PC-9 (cell line): Measurements from ENCODE around the gene SOCS7. TPM values are rescaled to one million over a fixed set of nuclear protein-coding genes. Genes with fewer than 3 reads are reported as not detected.

ENCODE experiments used
- BruUV-seq: library from RNA; stranded (reverse); fragments of 400-500 nt; replicated peaks from 2 replicates; lab custom pipeline; 2021; lab: Mats Ljungman, UMichigan
- CTCF ChIA-PET: fragments of 300-600 bp; sonication (Branson Sonifier 250); formaldehyde crosslinking; loops from one replicate; lab custom pipeline; 2022; ENCODE audit warnings: antibody characterized with exemption; lab: Charles Lee
- POLR2A ChIA-PET: fragments of 300-600 bp; sonication (Branson Sonifier 250); formaldehyde crosslinking; loops from one replicate; lab custom pipeline; 2022; ENCODE audit warnings: antibody characterized with exemption; ENCODE audit not compliant: unreplicated experiment; lab: Charles Lee
- DNase-seq, 2 experiments: peaks; one replicate each; pipeline versions ENCODE4 v3.0.0 to v3.0.0-alpha.2; 2015 to 2022; ENCODE audit warnings: mixed read lengths in 1 of 2
- H2AFZ ChIP-seq: fragments of 200-600 bp; sonication (generic); 2 replicates; pipeline ENCODE4 v1.8.1; 2017; ENCODE audit warnings: antibody characterized with exemption
- H3F3A ChIP-seq: fragments of 200-600 bp; sonication (generic); 2 replicates; pipeline ENCODE4 v1.8.1; 2017; ENCODE audit warnings: antibody characterized with exemption, mild to moderate bottlenecking, low read depth; ENCODE audit not compliant: insufficient read depth
- H3K27ac ChIP-seq: fragments of 200-600 bp; sonication (generic); 2 replicates; pipeline ENCODE4 v1.6.1; 2016; ENCODE audit warnings: mixed run types
- H3K27me3 ChIP-seq: fragments of 200-600 bp; sonication (generic); 2 replicates; pipeline ENCODE4 v1.6.1; 2016; ENCODE audit warnings: low read depth, mixed run types; ENCODE audit not compliant: insufficient read depth
- H3K36me3 ChIP-seq: fragments of 200-600 bp; sonication (generic); 2 replicates; pipeline ENCODE4 v1.6.1; 2016; ENCODE audit warnings: low read depth, mixed run types
- H3K4me1 ChIP-seq: fragments of 200-600 bp; sonication (generic); replicated peaks from 2 replicates; pipeline ENCODE4 v1.6.1; 2016; ENCODE audit warnings: mixed run types; ENCODE audit not compliant: insufficient read depth
- H3K4me2 ChIP-seq: fragments of 200-600 bp; sonication (generic); 2 replicates; pipeline ENCODE4 v1.6.1; 2017; ENCODE audit warnings: mixed run types
- H3K4me3 ChIP-seq: fragments of 200-600 bp; sonication (generic); 2 replicates; pipeline ENCODE4 v1.6.1; 2016; ENCODE audit warnings: mixed run types
- H3K79me2 ChIP-seq: fragments of 200-600 bp; sonication (generic); 2 replicates; pipeline ENCODE4 v1.6.1; 2017; ENCODE audit warnings: low read depth, mixed run types
- H3K9me2 ChIP-seq: fragments of 200-600 bp; sonication (generic); 2 replicates; pipeline ENCODE4 v1.8.1; 2017; ENCODE audit warnings: mild to moderate bottlenecking; ENCODE audit not compliant: insufficient read depth
- H3K9me3 ChIP-seq: fragments of 200-600 bp; sonication (generic); 2 replicates; pipeline ENCODE4 v1.8.1; 2016; ENCODE audit warnings: low read depth; ENCODE audit not compliant: insufficient read depth
- H4K20me1 ChIP-seq: fragments of 200-600 bp; sonication (generic); 2 replicates; pipeline ENCODE4 v1.8.1; 2017; ENCODE audit not compliant: insufficient read depth
- CTCF ChIP-seq: fragments of 200-600 bp; sonication (generic); conservative IDR thresholded peaks from 2 replicates; pipeline ENCODE4 v1.6.1; 2017; ENCODE audit warnings: mixed run types, antibody characterized with exemption, mild to moderate bottlenecking, moderate library complexity
- EZH2 ChIP-seq: fragments of 200-600 bp; sonication (generic); IDR thresholded peaks from 2 replicates; pipeline ENCODE4 v1.8.0; 2017; ENCODE audit warnings: antibody characterized with exemption, low read depth
- intact Hi-C: fragments of 100-400 bp; cut with micrococcal nuclease; formaldehyde crosslinking; loops from one replicate; pipeline ENCODE4 v1.10.0; 2022; ENCODE audit not compliant: unreplicated experiment
- total RNA-seq: library from RNA; stranded (reverse); gene quantifications from 2 replicates; pipeline ENCODE4 v1.2.3, GENCODE V29; 2021

Gene SOCS7
- total RNA-seq, 1 experiment from 2014 or later = 19.6 TPM

GRCh38 chr17:38338535-38338934 is 13.1 kb upstream of the SOCS7 start:
- CTCF ChIA-PET = interaction anchor here (0.8 kb wide), 1 partner anchor 11 kb away, joined by 3 read pairs; no protein-coding TSS in a partner anchor
- BruUV-seq = no TSS peak
- no peak overlapping the region for H3K27ac ChIP-seq
- no peak overlapping the region for H3K4me2 ChIP-seq
- H3K4me1 ChIP-seq = no peaks in the 10 kb centered on the region
- intact Hi-C loops = no loop called here
- H3K36me3 ChIP-seq = no peaks in the 10 kb centered on the region
- no peaks in the 10 kb centered on the region for H3K79me2 ChIP-seq
- H3F3A ChIP-seq = peaks cover 10% of the 10 kb centered on the region; the same call in 1 of the 2 replicates
- H3K4me3 ChIP-seq = no peak overlapping the region
- no peaks in the 10 kb centered on the region for H3K9me3 ChIP-seq
- H3K9me2 ChIP-seq = no peaks in the 10 kb centered on the region
- no peak overlapping the region for H2AFZ ChIP-seq
- POLR2A ChIA-PET = no interaction called here
- H4K20me1 ChIP-seq = no peaks in the 10 kb centered on the region
- peaks cover 16% of the 10 kb centered on the region; the same call in 1 of the 2 replicates for H3K27me3 ChIP-seq
- TF ChIP-seq EZH2 (no peak), CTCF (no peak)
- no peak for DNase-seq

- POLR2A ChIA-PET = interaction anchor here (0.5 kb wide), 1 partner anchor 757 kb away, joined by 10 read pairs; no protein-coding TSS in a partner anchor
- Histone ChIP-seq H3K9me2 (no peaks in the 10 kb centered on the region), H3K9me3 (no peaks in the 10 kb centered on the region), H3K79me2 (no peaks in the 10 kb centered on the region), H3K27me3 (peaks cover 16% of the 10 kb centered on the region; the same call in 1 of the 2 replicates), H3K4me2 (no peak overlapping the region), H2AFZ (no peak overlapping the region), H3K4me3 (no peak overlapping the region), H4K20me1 (no peaks in the 10 kb centered on the region), H3K4me1 (no peaks in the 10 kb centered on the region), H3K27ac (no peak overlapping the region), H3F3A (peaks cover 10% of the 10 kb centered on the region; the same call in 1 of the 2 replicates), H3K36me3 (no peaks in the 10 kb centered on the region)
- intact Hi-C loops = no loop called here
- CTCF ChIA-PET = no interaction called here
- no peak for DNase-seq
- BruUV-seq = no TSS peak
- no peak for TF ChIP-seq CTCF
- TF ChIP-seq EZH2 = no peak
Observed at GRCh38 chr17:38339891-38340290, 11.8 kb upstream of the SOCS7 start.

GRCh38 chr17:38341035-38341721 is 10.5 kb upstream of the SOCS7 start:
- no peaks in the 10 kb centered on the region for H3K9me2 ChIP-seq
- BruUV-seq = no TSS peak
- H3K79me2 ChIP-seq = no peaks in the 10 kb centered on the region
- H3K4me2 ChIP-seq = no peak overlapping the region
- H3K9me3 ChIP-seq = no peaks in the 10 kb centered on the region
- ChIA-PET CTCF (no interaction called here), POLR2A (interaction anchor here (0.6 kb wide), 1 partner anchor 14 kb away, joined by 3 read pairs; no protein-coding TSS in a partner anchor)
- no peaks in the 10 kb centered on the region for H3K4me1 ChIP-seq
- H3K36me3 ChIP-seq = no peaks in the 10 kb centered on the region
- H4K20me1 ChIP-seq = no peaks in the 10 kb centered on the region
- H3K4me3 ChIP-seq = no peak overlapping the region
- peaks cover 10% of the 10 kb centered on the region; the same call in 1 of the 2 replicates for H3F3A ChIP-seq
- H2AFZ ChIP-seq = no peak overlapping the region
- no peak overlapping the region for H3K27ac ChIP-seq
- peak in 1 of 2 experiments; percentile 62 for DNase-seq
- intact Hi-C loops = no loop called here
- H3K27me3 ChIP-seq = peaks cover 16% of the 10 kb centered on the region; the same call in 1 of the 2 replicates
- no peak for TF ChIP-seq CTCF
- TF ChIP-seq EZH2 = no peak
